Muscle layer of colon (tissue), 2 donors: ENCODE data around the gene ADGRB3.
"Not testable (repeated sequence)": the region's sequence is repeated elsewhere in the genome, so short reads cannot be mapped to it uniquely, and the experiment has no call there.

Source experiments
- H3K27ac ChIP-seq: one replicate; pipeline ENCODE4 v1.7.0; 2013; ENCODE audit warnings: low read depth, mild to moderate bottlenecking, low read length, moderate library complexity
- H3K27me3 ChIP-seq, 2 donors: one replicate each; pipeline ENCODE4 v1.7.0; 2013; ENCODE audit warnings: low read length in 2 of 2, mild to moderate bottlenecking in 2 of 2; ENCODE audit not compliant: insufficient read depth in 2 of 2, control insufficient read depth in 1 of 2
- H3K36me3 ChIP-seq: one replicate; pipeline ENCODE4 v1.7.0; 2013; ENCODE audit warnings: mild to moderate bottlenecking, low read length; ENCODE audit not compliant: insufficient read depth
- H3K4me1 ChIP-seq: one replicate; pipeline ENCODE4 v1.7.0; 2013; ENCODE audit warnings: mild to moderate bottlenecking, low read length; ENCODE audit not compliant: insufficient read depth
- H3K4me3 ChIP-seq, 2 donors: one replicate each; pipeline ENCODE4 v1.7.0; 2013; ENCODE audit warnings: low read length in 2 of 2, low read depth in 1 of 2, mild to moderate bottlenecking in 1 of 2, moderate library complexity in 1 of 2
- H3K9ac ChIP-seq: one replicate; pipeline ENCODE4 v1.7.0; 2013; ENCODE audit warnings: low read length
- H3K9me3 ChIP-seq: one replicate; pipeline ENCODE4 v1.7.0; 2013; ENCODE audit warnings: mild to moderate bottlenecking, low read length
- donor health status: abdominal sarcoma.
- donor health status: Adenocarcinoma of cecum.

ADGRB3 gene

GRCh38 chr6:69421269-69421668 is 786.2 kb downstream of the ADGRB3 start:
- no peak overlapping the region for H3K9ac ChIP-seq
- H3K9me3 ChIP-seq: no peaks in the 10 kb centered on the region
- no peak overlapping the region for H3K4me3 ChIP-seq
- no peaks in the 10 kb centered on the region for H3K27me3 ChIP-seq
- no peak overlapping the region for H3K27ac ChIP-seq
- peaks cover 5% of the 10 kb centered on the region for H3K4me1 ChIP-seq
- H3K36me3 ChIP-seq: no peaks in the 10 kb centered on the region

GRCh38 chr6:69422020-69422419 is 786.9 kb downstream of the ADGRB3 start:
- H3K27me3 ChIP-seq: no peaks in the 10 kb centered on the region
- H3K36me3 ChIP-seq: no peaks in the 10 kb centered on the region
- no peak overlapping the region for H3K27ac ChIP-seq
- no peak overlapping the region for H3K9ac ChIP-seq
- H3K4me1 ChIP-seq: peaks cover under 1% of the 10 kb centered on the region
- no peak overlapping the region for H3K4me3 ChIP-seq
- no peaks in the 10 kb centered on the region for H3K9me3 ChIP-seq

GRCh38 chr6:69422475-69422874 is 787.4 kb downstream of the ADGRB3 start:
- Histone ChIP-seq H3K4me1 (no peaks in the 10 kb centered on the region), H3K27me3 (no peaks in the 10 kb centered on the region), H3K9me3 (no peaks in the 10 kb centered on the region)

GRCh38 chr6:69423785-69424184 is 788.7 kb downstream of the ADGRB3 start:
- H3K9ac ChIP-seq: no peak overlapping the region
- no peak overlapping the region for H3K27ac ChIP-seq
- H3K27me3 ChIP-seq: no peaks in the 10 kb centered on the region
- no peaks in the 10 kb centered on the region for H3K36me3 ChIP-seq
- no peaks in the 10 kb centered on the region for H3K4me1 ChIP-seq
- H3K9me3 ChIP-seq: no peaks in the 10 kb centered on the region
- H3K4me3 ChIP-seq: no peak overlapping the region

More at GRCh38 chr6:69422475-69422874, 787.4 kb downstream of the ADGRB3 start:
- Histone ChIP-seq H3K36me3 (no peaks in the 10 kb centered on the region), H3K27ac (no peak overlapping the region), H3K4me3 (no peak overlapping the region), H3K9ac (no peak overlapping the region)

- Histone ChIP-seq H3K27ac (no peak overlapping the region), H3K36me3 (no peaks in the 10 kb centered on the region), H3K9me3 (no peaks in the 10 kb centered on the region), H3K9ac (no peak overlapping the region), H3K27me3 (no peaks in the 10 kb centered on the region), H3K4me1 (no peaks in the 10 kb centered on the region), H3K4me3 (no peak overlapping the region)
These were observed 789.5 kb downstream of the ADGRB3 start for GRCh38 chr6:69424581-69424980.

GRCh38 chr6:69427882-69428281 is 792.8 kb downstream of the ADGRB3 start:
- Histone ChIP-seq H3K9ac (no peak overlapping the region), H3K9me3 (no peaks in the 10 kb centered on the region), H3K27me3 (no peaks in the 10 kb centered on the region), H3K4me1 (no peaks in the 10 kb centered on the region), H3K4me3 (no peak overlapping the region), H3K27ac (no peak overlapping the region), H3K36me3 (no peaks in the 10 kb centered on the region)

- not testable (repeated sequence) for H3K9me3 ChIP-seq, H3K9ac ChIP-seq, H3K4me3 ChIP-seq, H3K27me3 ChIP-seq, H3K4me1 ChIP-seq, H3K27ac ChIP-seq, H3K36me3 ChIP-seq
These were observed 797.1 kb downstream of the ADGRB3 start for GRCh38 chr6:69432168-69432567.

- H3K27ac ChIP-seq, H3K4me3 ChIP-seq, H3K27me3 ChIP-seq, H3K9ac ChIP-seq, H3K36me3 ChIP-seq, H3K4me1 ChIP-seq, H3K9me3 ChIP-seq: not testable (repeated sequence)
These were observed 798.0 kb downstream of the ADGRB3 start for GRCh38 chr6:69433116-69433515.

- no peaks in the 10 kb centered on the region for H3K36me3 ChIP-seq
- no peaks in the 10 kb centered on the region for H3K4me1 ChIP-seq
- no peaks in the 10 kb centered on the region for H3K9me3 ChIP-seq
- H3K4me3 ChIP-seq: no peak overlapping the region
- H3K9ac ChIP-seq: no peak overlapping the region
- H3K27me3 ChIP-seq: no peaks in the 10 kb centered on the region
- no peak overlapping the region for H3K27ac ChIP-seq
These were observed 803.0 kb downstream of the ADGRB3 start for GRCh38 chr6:69438113-69438512.
